IPS-11a (cell line): ENCODE data around the gene MBD3L2.
"Not testable (repeated sequence)": the region's sequence is repeated elsewhere in the genome, so short reads cannot be mapped to it uniquely, and the experiment has no call there.

Source experiments
- H3K4me3 ChIP-seq: one replicate; pipeline ENCODE4 v1.5.1; 2013; ENCODE audit warnings: low read depth, low read length, control low read depth

MBD3L2 gene

DNA sequence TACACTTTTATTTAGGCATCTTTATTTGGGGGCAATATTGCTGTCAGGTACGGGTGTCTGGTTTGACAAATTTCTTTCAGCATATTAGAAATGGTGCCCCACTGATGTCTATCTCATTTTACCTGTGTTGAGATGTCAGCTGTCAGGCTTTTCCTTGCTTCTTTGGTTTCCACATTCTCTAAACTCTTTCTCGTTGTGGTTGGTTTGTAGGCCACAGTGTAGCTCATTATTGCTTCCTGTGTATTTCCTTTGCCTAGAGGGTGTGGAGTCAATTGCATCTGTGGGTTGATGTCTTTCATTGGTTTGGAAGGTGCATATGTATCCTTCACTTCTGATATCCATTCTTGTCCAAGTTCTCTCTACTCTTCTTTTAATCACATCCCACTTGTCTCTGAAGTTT lies 10.9 kb downstream of the MBD3L2 start:
- not testable (repeated sequence) for H3K4me3 ChIP-seq

DNA sequence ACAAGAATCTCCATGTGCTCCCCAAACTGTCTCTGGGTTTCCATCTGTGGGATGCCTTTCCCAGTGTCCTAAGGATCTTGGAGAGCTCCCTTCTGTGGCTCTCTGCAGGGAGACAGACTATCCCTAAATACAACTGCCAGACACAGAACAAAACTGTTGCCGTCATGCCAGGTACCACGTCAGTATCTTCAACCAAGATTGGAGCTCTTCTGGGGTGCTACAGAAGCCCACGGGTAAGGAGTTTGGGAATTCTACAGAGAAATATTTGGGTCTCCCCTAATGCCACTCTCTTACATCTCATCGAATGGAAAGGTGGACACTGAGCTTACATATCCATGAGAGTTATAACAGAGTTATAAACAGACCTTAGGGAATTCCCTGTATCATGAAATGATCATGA lies 14.2 kb downstream of the MBD3L2 start:
- no peak overlapping the region for H3K4me3 ChIP-seq

DNA sequence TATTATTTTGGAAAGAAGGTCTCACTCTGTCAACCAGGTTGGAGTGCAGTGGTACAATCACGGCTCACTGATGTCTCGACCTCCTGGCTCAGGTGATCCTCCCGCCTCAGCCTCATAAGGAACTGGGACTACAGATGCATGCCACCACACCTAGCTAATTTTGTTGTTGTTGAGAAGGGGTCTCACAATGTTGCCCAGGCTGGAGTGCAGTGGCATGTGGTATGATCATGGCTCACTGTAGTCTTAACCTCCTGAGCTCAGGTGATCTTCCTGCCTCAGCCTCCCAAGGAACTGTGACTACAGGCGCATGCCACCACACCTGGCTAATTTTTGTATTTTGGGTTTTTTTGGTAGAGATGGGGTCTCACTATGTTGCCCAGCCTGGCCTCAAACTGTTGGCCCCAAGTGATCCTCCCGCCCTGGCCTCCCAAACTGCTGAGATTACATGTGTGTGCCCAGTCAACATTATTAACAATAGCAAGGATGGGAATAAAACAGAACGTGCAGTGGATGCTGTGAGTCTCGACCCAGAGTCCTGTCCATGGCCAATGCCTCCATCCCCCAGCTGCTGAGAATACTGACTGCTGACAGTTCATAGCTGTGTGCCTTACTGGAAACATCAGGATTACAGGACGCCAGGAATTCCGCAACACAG lies 14.8 kb downstream of the MBD3L2 start:
- no peak overlapping the region for H3K4me3 ChIP-seq

DNA sequence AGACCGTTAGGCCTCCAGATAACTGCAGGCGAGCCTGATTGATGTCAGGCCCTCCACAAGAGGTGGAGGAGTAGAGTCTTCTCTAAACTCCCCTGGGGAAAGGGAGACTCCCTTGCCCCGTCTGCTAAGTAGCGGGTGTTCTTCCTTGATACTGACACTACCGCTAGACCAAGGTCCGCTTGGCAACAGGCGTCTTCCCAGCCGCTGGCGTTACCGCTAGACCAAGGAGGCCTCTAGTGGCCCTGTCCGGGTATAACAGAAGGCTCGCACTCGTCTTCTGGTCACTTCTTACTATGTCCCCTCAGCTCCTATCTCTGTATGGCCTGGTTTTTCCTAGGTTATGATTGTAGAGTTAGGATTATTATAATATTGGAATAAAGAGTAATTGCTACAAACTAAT lies 18.0 kb downstream of the MBD3L2 start:
- H3K4me3 ChIP-seq: not testable (repeated sequence)

DNA sequence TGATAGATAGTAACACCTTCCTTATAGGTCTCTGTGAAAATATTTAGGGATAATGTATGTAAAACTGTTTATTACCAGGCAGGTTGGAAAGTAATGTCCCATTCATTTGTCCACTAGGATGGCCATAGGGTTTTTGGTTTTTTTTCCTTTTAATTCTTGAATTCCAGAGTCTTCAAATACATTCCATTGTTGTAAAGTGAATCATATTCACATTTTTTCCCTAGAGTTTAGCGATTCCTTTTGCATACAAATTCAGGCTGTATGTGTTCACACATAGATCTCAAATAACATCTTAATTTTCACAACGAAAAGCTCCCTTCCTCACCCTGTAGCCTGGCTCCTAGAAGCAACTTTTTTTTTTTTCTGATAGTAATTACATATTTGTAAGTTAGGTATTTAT lies 18.6 kb downstream of the MBD3L2 start:
- H3K4me3 ChIP-seq: no peak overlapping the region

DNA sequence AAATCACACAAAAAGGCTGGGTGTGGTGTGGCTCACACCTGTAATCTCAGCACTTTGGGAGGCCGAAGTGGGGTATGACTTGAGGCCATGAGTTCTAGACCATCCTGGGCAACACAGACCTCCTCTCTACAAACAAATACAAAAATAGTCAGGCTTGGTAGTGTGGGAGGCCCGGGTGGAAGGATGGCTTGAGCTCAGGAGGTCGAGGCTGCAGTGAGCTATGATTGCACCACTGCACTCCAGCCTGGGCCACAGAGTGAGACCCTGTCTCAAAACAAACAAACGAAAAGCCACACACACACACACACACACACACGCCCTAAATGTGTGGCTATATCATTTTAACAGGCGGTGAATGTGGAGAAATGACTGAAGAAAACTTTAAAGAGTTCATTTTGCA lies 19.5 kb downstream of the MBD3L2 start:
- H3K4me3 ChIP-seq: peak overlapping the region; percentile 13

DNA sequence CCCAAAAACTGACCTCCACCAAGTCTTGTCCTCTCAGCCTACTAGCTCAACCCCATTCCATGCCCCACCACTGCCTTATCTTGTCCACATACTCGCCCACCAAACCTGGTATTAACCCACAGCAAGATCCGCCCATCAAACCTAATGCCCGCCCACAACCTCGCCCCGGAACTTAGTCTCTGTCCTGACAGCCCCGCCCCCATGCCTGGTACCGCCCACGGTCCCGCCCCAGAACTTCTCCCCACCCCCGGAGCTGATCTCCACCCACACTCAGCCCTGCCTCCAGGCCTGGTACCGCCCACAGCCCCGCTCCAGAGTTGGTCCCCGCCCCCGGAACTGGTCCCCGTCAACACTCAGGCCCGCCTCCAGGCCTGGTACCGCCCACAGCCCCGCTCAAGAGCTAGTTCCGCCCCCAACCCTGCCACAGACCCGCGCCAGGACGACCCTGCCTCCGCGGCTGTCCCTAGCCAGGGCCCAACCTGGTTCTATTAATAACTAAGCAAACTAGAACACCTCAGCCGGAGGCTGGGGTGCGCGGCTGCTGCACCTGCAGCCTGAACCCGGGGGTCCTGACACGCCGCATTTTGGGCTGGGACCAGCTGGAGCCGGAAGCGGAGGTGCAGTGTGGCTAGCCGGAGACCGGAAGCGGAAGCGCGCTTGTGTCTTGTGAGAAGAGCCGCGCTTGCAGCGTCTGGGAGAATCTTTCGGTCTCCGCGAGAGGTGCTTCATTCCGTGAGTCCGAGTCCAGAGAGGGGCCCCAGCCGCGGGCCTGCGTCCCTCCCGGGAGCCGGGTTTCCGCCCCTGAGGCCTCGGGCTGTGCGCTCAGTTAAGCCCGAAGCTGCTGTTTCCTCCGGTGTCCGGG lies 20.2 kb downstream of the MBD3L2 start, which contains the start of gene ZNF557:
ZNF557 (plus strand) TSS at position 662 of the 862 bp plus-strand sequence. CDS start 5,372 bp downstream, outside the sequence.
- peak within 1 kb of the TSS; percentile 93 for H3K4me3 ChIP-seq

DNA sequence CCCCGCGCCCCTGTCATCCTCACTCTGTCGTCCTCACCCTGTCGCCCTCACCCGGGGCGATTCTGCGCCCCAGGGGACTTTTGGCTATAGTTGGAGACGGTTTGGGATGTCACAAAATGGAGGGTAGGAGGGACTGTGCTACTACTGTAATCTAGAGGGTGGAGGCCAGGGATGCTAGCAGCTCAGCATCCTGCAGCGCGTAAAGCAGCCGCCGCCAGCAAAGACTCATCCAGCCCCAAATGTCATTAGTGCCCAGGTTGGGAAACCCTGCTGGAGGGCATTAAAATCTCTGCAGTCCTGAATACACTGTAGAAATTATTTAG lies 20.7 kb downstream of the MBD3L2 start:
- peak overlapping the region; percentile 93 for H3K4me3 ChIP-seq

DNA sequence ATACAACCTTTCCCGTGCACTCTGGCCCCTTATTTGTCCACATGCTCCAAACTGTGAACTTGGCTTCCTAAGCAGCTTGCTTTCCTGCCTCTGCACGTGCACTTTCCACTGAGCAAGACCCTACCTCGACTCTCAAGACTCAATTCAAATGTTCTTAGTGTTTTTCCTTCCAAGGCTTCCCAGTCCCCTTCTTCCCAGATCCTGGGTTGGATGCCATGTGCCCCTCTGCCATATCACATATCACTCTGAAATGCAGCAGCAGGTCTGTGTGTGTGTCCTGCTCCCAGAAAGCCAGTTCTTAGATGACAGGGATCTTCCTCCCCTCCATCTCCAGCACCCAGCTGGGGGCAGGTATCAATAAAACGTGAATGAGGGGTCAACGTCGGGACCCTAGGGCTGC lies 23.4 kb downstream of the MBD3L2 start:
- H3K4me3 ChIP-seq: no peak overlapping the region

DNA sequence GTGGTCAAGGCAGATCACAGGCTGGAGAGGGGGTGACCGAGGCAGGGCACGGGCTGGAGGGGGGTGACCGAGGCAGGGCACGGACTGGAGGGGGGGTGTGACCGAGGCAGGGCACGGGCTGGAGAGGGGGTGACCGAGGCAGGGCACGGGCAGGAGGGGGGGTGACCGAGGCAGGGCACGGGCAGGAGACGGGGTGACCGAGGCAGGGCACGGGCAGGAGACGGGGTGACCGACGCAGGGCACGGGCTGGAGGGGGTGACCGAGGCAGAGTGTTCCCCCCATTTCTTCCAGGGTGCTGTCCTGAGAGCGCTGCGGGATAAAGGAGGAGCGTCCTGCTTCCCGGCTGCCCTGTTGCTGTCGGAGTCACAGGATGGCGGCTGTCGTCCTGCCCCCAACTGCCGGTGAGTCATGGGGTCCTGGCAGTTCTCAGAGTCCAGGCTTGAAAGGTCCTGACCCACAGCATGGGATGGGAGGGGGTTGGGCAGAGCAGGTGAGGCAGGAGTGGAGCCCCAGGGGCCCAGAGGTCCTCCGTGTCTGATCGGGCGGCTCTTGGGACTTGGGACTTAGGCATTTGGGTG lies 25.7 kb downstream of the MBD3L2 start:
- no peak overlapping the region for H3K4me3 ChIP-seq

DNA sequence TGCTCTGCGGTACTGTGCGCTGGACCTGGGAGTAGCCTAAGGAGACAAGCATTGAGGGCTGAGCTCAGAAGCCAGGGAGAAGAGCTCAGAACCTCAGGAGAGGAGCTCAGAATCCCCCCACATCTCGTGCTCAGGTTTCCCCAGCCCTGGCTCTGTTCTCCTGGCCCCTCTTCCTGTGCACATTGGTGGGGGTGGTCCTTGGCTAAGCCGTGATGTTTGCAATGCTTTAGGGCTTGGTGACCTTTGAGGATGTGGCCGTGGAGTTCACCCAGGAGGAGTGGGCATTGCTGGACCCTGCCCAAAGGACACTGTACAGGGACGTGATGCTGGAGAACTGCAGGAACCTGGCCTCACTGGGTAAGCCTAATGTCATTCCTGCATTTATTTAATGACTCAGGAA lies 27.0 kb downstream of the MBD3L2 start:
- no peak overlapping the region for H3K4me3 ChIP-seq

DNA sequence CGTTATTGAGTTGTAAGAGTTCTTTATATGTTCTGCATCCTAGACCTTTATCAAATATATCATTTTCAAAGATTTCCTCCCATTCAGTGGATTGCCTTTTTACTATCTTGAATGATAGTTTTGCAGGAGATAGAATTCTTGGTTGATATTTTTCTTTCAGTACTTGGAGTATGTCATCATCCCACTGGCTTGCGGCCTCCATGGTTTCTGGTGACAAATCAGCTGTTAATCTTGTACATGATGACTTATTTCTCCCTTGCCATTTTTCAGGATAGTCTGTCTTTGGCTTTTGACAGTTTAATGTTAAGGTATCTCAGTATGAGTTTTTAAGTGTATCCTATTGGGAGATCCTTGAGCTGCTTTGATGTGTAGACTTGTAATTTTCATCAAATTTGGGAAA lies 28.9 kb downstream of the MBD3L2 start:
- no peak overlapping the region for H3K4me3 ChIP-seq

DNA sequence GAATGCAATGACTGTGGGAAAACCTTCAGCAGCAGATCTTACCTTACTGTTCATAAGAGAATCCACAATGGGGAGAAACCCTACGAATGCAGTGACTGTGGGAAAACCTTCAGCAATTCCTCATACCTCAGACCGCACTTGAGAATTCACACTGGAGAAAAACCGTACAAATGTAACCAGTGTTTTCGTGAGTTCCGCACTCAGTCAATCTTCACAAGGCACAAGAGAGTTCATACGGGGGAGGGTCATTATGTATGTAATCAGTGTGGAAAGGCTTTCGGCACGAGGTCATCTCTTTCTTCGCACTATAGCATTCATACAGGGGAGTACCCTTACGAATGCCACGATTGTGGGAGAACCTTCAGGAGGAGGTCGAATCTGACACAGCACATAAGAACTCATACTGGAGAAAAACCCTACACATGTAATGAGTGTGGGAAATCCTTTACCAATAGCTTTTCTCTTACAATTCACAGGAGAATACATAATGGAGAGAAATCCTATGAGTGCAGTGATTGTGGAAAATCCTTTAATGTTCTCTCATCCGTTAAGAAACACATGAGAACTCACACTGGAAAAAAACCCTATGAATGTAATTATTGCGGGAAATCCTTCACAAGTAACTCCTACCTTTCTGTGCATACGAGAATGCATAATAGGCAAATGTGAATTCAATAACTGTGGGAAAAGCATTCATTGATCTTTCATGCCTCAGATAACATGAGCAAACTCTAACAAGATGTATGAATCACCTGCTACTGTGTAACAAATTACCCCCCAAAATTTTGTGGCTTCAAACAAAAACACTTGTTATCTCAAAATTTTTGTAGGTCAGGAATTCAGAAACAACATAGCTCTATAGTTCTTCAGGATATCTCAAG lies 34.2 kb downstream of the MBD3L2 start:
- no peak overlapping the region for H3K4me3 ChIP-seq

DNA sequence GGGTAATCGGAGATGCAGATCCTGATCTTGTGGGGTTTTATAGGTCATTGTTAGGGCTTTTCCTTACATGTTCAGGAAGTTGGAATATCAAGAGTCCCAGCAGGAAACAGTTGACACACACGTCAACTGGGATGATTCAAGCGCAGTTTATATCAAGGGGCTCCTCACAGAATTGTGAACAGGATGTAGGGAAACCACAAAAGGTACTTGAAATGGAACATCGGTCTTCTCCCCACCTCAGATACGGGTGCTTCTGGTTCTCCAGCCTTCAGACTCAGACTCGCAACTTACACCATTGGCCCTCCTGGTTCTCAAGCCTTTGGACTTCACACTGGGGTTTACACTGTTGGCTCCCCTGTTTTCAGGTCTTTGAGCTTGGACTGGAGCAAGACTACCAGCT lies 39.9 kb downstream of the MBD3L2 start:
- H3K4me3 ChIP-seq: no peak overlapping the region

DNA sequence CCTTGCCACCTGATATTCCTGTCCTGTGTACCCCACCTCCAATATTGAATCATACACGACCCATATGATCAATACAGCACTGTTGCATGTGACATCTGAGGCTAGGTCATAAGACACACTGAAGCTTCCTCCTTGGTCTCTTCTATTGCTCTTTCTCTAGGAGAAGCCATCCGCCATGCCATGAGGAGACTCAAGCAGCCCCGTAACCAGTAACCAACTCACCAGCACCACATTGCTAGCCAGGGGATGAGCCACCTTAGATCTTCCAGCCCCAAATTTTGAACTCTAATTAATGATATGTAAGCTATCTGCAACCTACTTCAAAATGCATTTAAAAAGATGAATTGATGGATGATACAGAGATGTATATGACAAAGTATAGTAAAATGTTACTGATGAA lies 49.0 kb downstream of the MBD3L2 start:
- H3K4me3 ChIP-seq: peak overlapping the region; percentile 55

DNA sequence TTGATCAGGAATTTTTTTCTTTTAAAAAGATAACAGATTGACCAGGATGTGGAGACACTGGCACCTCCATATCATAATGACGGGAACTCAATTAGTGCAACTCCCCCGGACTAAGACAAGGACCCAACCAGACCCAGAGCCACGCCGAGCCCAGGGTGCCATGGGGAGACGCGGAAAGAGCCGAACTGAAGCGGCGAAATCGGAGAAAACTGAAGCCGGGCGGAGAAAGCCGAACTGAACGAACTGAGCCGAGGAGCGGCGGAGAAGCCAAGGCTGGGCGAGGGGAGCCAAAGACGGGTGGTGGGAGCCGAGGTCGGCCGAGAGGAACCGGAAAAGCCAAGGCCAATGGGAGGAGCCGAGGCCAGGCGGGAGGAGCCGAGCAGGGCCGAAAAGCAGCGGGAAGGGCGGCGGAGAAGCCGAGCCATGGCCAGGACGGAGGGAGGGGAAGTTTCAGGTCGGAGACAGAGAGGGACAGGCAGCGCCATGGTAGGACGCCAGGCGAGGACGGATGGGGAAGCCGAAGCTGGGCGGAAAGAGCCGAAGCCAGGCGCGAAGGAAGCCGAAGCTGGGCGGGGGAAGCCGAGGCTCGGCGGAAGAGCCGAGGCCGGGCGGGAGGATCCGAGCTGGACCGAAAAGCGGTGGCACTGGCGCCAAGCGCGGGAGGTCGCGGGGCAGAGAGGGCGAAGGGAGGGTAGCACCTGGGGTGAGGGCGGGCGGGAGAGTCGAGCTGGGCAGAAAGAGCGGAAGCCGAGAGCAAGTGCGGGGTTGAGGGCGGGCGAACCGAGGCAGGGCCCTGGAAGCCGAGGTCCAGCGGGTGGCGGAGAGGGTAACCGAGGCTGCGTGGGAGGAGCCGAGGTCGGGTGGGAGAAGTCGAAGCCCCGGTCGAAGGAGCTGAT lies 49.8 kb downstream of the MBD3L2 start:
- H3K4me3 ChIP-seq: peak overlapping the region; percentile 55

DNA sequence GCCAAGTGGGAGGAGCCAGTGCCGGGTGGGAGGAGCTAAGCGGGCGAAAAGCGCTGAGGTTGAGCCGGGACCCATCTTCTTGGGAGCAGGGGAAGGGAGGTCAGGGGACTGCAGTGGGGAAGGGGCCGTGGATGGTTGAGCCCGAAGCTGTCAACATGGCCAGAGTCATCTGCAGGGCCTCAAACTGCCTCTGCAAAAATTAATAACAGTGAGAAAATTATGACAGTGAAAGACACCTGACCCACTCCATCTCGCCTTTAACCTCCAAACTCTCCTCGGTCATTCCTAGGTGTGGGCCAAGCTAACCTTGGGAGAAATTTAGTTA lies 50.4 kb downstream of the MBD3L2 start:
- H3K4me3 ChIP-seq: peak overlapping the region; percentile 55
